Measurements from ENCODE around the gene MYO18A. TPM values are rescaled to one million over a fixed set of nuclear protein-coding genes. Genes with fewer than 3 reads are reported as not detected.
A peak's percentile ranks its signal among the peaks of the same experiment; 100 is the strongest.

MYO18A gene
- total RNA-seq, 2 donors from 2014 or later = 45.4 to 73.2 TPM

DNA sequence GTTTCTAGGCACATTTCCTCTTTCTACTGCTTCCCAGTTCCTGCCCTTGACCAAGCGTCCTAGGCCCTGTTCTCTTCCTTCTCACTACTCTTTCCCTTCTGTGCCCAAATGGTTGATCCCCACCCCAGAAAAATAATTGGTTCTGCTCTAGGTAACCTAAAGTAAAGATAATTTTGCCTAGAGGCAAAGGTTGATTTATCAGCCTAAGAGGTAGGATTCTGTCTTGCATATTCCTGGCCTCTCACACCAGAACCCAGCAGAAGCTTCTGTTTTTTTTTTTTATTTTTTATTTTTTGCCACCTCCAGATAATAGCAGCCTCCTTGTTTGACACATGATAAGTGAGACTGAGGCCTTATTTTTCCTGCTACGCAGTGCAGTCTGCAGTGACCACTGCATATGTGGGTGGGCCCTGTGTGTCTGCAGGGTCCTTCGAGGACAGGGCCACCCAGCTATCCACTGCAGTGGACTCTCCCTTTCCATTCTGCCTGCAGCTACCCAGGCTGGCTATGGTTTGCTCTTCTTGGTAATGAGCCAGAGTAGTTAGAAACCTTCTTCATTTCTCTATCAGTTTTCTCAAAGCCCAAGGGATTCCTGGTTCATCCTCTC is 136.6 kb downstream of the MYO18A start:
- ATAC-seq (no peak), DNase-seq (peak in 1 of 4 donors; percentile 22)
- H3K4me3 ChIP-seq = no peak overlapping the region
- H3K4me1 ChIP-seq = peaks cover 11% of the 10 kb centered on the region
- 82 to 85% methylated on average over 3 of the region's 3 CpGs for WGBS, 2 donors
- intact Hi-C loops (cut with DNase I) = no loop called here
- no peak overlapping the region for H3K27ac ChIP-seq
- no peak for TF ChIP-seq POLR2A (IDR thresholded peaks at IDR 0.05)
- H3K36me3 ChIP-seq (replicated peaks in 1 of 2; ENCODE audit: insufficient read depth in 1 of 2, low read depth in 2 of 2) = no peaks in the 10 kb centered on the region
- H3K9me3 ChIP-seq = no peaks in the 10 kb centered on the region
- H3K27me3 ChIP-seq = no peaks in the 10 kb centered on the region

DNA sequence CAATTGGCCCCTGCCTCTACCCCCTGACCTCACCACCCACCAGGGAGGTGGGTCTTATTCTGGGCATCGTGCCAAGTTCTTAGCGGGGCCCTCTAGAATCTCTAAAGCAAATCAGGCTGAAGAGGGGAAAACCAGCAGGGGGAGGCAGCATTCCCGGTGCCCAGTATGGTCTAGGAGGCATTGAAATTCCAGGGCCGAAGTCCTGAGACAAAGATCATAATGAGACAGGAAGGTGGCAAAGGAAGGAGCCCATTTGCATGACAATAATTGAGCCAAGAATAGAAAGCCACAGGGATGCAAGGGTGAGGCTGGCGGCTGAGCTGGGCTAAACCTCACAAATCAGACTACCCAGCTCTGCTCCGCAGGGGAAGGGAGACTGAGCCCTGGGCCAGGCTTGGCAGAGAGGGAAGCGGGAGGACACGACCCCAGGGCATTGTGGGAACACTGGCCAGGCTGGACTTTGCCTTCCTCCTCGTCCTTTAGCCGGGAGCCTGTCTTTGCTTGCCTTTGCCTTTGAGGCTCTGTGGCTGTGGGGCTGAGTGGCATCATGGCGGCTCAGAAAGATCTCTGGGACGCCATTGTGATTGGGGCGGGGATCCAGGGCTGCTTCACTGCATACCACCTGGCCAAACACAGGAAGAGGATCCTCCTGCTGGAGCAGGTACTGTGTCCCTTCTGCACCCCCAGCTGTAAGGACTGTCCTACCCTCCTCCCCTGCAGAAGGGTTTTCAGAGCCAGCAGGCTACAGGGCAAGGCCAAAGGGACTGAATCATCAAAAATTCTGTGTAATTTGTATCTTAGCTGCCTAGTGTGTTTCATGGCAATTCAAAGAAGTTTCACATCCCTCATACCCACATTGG is 137.3 kb downstream of the MYO18A start, which contains the start of gene PIPOX:
TSS of gene PIPOX (plus strand) at position 463 of the 860 bp plus-strand sequence. CDS start at position 548, 85 bp downstream.
- peak within 1 kb of the TSS in 2 of 4 donors; percentile 5 to 64 for H3K27ac ChIP-seq
- intact Hi-C loops (cut with DNase I) = no loop called here
- no peaks in the 10 kb centered on the region for H3K9me3 ChIP-seq
- 29 to 36% methylated on average over 10 to 13 of the region's 13 CpGs for WGBS, 2 donors
- peaks cover 11% of the 10 kb centered on the region for H3K4me1 ChIP-seq
- H3K4me3 ChIP-seq = no peak within 1 kb of the TSS
- no peaks in the 10 kb centered on the region for H3K36me3 ChIP-seq (replicated peaks in 1 of 2; ENCODE audit: insufficient read depth in 1 of 2, low read depth in 2 of 2)
- DNase-seq (peak; percentile 22 to 43 (median 32)), ATAC-seq (peak; percentile 43)
- TF ChIP-seq, protein P1, sequence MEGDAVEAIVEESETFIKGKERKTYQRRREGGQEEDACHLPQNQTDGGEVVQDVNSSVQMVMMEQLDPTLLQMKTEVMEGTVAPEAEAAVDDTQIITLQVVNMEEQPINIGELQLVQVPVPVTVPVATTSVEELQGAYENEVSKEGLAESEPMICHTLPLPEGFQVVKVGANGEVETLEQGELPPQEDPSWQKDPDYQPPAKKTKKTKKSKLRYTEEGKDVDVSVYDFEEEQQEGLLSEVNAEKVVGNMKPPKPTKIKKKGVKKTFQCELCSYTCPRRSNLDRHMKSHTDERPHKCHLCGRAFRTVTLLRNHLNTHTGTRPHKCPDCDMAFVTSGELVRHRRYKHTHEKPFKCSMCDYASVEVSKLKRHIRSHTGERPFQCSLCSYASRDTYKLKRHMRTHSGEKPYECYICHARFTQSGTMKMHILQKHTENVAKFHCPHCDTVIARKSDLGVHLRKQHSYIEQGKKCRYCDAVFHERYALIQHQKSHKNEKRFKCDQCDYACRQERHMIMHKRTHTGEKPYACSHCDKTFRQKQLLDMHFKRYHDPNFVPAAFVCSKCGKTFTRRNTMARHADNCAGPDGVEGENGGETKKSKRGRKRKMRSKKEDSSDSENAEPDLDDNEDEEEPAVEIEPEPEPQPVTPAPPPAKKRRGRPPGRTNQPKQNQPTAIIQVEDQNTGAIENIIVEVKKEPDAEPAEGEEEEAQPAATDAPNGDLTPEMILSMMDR (IDR thresholded peaks at IDR 0.05) = peak in 1 of 7 experiments; percentile 17
- no peak for TF ChIP-seq POLR2A (IDR thresholded peaks at IDR 0.05)
- no peaks in the 10 kb centered on the region for H3K27me3 ChIP-seq

DNA sequence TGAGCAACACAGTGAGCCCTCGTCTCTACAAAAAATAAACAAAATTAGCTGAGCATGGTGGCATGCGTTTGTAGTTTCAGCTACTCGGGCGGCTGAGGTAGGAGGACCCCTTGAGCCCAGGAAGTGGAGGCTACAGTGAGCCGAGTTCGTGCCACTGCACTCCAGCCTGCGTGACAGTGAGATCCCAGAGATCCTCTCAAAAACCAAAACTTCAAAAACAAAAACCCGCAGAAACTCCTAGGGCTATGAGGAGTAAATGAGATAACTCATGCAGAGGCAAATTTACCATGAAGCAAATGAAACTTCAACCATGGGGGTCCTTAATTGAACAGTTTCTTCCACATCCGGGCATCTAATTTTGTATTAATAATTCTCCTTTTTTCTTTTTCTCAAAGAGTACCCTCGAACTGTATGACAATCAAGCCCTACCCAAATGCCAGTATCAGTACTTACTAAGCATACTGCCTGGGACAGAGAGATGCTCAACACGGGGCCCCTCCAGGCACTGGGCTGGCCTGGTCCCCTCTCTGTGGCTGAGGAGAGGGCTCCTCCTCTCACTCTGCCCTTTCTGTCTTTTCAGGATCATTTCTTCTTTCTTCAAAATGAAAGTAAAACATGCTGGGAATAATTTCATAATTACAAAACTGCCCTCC is 138.0 kb downstream of the MYO18A start:
- Histone ChIP-seq H3K4me3 (no peak overlapping the region), H3K9me3 (no peaks in the 10 kb centered on the region), H3K27me3 (no peaks in the 10 kb centered on the region), H3K27ac (peak overlapping the region in 1 of 4 donors; percentile 64), H3K4me1 (peaks cover 11% of the 10 kb centered on the region), H3K36me3 (replicated peaks in 1 of 2; ENCODE audit: insufficient read depth in 1 of 2, low read depth in 2 of 2) (no peaks in the 10 kb centered on the region)
- intact Hi-C loops (cut with DNase I) = no loop called here
- DNase-seq (no peak), ATAC-seq (no peak)
- no peak for TF ChIP-seq POLR2A (IDR thresholded peaks at IDR 0.05)
- TF ChIP-seq, protein P1 (IDR thresholded peaks at IDR 0.05) = no peak
- WGBS, 2 donors = 74 to 79% methylated on average over 11 of the region's 11 CpGs

DNA sequence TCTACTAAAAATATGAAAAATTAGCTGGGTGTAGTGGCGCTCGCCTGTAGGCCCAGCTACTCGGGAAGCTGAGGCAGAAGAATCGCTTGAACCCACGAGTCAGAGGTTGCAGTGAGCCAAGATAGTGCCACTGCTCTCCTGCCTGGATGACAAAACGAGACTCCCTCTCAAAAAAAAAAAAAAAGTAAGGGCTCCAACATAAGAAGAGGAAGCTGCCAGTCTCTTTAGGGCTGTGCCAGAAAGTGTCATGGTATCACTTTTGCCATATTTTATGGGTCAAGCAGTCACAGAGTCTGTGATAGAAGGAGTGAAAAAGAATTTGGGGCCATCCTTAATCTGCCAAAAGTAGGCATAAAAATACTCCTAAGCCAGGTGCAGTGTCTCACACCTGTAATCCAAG is 138.6 kb downstream of the MYO18A start:
- Histone ChIP-seq H3K27ac (no peak overlapping the region), H3K4me1 (peaks cover 11% of the 10 kb centered on the region), H3K36me3 (replicated peaks in 1 of 2; ENCODE audit: insufficient read depth in 1 of 2, low read depth in 2 of 2) (no peaks in the 10 kb centered on the region), H3K9me3 (no peaks in the 10 kb centered on the region), H3K27me3 (no peaks in the 10 kb centered on the region), H3K4me3 (no peak overlapping the region)
- ATAC-seq (no peak), DNase-seq (no peak)
- intact Hi-C loops (cut with DNase I) = no loop called here
- WGBS, 2 donors = 83 to 86% methylated on average over 6 of the region's 6 CpGs
- TF ChIP-seq POLR2A (IDR thresholded peaks at IDR 0.05) = no peak
- TF ChIP-seq, protein P1 (IDR thresholded peaks at IDR 0.05) = no peak

DNA sequence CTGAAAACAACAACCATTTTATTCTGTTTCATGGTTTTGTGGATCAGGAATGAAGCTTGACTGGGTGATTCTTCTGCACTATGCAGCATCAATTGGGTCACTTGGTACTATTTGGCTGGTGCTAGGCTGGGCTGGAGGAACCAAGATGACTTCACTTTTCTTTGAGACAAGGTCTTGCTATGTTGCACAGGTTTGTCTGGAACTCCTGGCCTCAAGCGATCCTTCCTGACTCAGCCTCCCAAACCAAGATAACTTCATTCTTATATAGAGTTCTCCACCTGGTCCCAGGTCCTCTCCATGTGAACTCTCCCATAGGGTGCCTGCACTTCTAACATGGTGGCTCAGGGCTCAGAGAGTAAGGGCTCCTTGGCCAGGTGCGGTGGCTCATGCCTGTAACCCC is 139.1 kb downstream of the MYO18A start:
- no peak overlapping the region for H3K27ac ChIP-seq
- no peaks in the 10 kb centered on the region for H3K36me3 ChIP-seq (replicated peaks in 1 of 2; ENCODE audit: insufficient read depth in 1 of 2, low read depth in 2 of 2)
- H3K27me3 ChIP-seq = no peaks in the 10 kb centered on the region
- DNase-seq = no peak
- no peak overlapping the region for H3K4me3 ChIP-seq
- intact Hi-C loops (cut with DNase I) = no loop called here
- WGBS, 2 donors = 94 to 97% methylated on average over 2 of the region's 2 CpGs
- H3K4me1 ChIP-seq = peaks cover 11% of the 10 kb centered on the region
- no peak for ATAC-seq
- TF ChIP-seq, protein P1 (IDR thresholded peaks at IDR 0.05) = no peak
- no peak for TF ChIP-seq POLR2A (IDR thresholded peaks at IDR 0.05)
- H3K9me3 ChIP-seq = no peaks in the 10 kb centered on the region
